ENCODE data around the gene MLF2.

- TF ChIP-seq POLR2A (IDR thresholded peaks at IDR 0.05; ENCODE audit: borderline replicate concordance, extremely low read depth, insufficient read depth, insufficient read length) (no peak), POLR2AphosphoS5 (IDR thresholded peaks at IDR 0.05; ENCODE audit: low read depth, low read length) (no peak), TCF7L2 (IDR thresholded peaks at IDR 0.05; ENCODE audit: borderline replicate concordance, extremely low read depth, insufficient read depth, insufficient read length) (no peak), CEBPB (IDR thresholded peaks at IDR 0.05; ENCODE audit: low read depth) (no peak), EZH2phosphoT487 (IDR thresholded peaks at IDR 0.05; ENCODE audit: borderline replicate concordance) (no peak), MAX (IDR thresholded peaks at IDR 0.05) (no peak), EZH2 (IDR thresholded peaks at IDR 0.05) (no peak), EGR1 (IDR thresholded peaks at IDR 0.05; ENCODE audit: low read depth) (no peak), ATF3 (IDR thresholded peaks at IDR 0.05) (no peak), SP1 (IDR thresholded peaks at IDR 0.05; ENCODE audit: low read depth) (no peak), ZNF274 (IDR thresholded peaks at IDR 0.05; ENCODE audit: low read depth, low read length) (no peak), RAD21 (IDR thresholded peaks at IDR 0.05; ENCODE audit: low read depth) (no peak)
- TF ChIP-seq, protein P1, sequence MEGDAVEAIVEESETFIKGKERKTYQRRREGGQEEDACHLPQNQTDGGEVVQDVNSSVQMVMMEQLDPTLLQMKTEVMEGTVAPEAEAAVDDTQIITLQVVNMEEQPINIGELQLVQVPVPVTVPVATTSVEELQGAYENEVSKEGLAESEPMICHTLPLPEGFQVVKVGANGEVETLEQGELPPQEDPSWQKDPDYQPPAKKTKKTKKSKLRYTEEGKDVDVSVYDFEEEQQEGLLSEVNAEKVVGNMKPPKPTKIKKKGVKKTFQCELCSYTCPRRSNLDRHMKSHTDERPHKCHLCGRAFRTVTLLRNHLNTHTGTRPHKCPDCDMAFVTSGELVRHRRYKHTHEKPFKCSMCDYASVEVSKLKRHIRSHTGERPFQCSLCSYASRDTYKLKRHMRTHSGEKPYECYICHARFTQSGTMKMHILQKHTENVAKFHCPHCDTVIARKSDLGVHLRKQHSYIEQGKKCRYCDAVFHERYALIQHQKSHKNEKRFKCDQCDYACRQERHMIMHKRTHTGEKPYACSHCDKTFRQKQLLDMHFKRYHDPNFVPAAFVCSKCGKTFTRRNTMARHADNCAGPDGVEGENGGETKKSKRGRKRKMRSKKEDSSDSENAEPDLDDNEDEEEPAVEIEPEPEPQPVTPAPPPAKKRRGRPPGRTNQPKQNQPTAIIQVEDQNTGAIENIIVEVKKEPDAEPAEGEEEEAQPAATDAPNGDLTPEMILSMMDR (IDR thresholded peaks at IDR 0.05 in 2 of 3, conservative IDR thresholded peaks at IDR 0.05 in 1 of 3; ENCODE audit: borderline replicate concordance in 1 of 3, insufficient read depth in 1 of 3, low read depth in 2 of 3, low read length in 2 of 3): no peak
- TF ChIP-seq, protein P2, sequence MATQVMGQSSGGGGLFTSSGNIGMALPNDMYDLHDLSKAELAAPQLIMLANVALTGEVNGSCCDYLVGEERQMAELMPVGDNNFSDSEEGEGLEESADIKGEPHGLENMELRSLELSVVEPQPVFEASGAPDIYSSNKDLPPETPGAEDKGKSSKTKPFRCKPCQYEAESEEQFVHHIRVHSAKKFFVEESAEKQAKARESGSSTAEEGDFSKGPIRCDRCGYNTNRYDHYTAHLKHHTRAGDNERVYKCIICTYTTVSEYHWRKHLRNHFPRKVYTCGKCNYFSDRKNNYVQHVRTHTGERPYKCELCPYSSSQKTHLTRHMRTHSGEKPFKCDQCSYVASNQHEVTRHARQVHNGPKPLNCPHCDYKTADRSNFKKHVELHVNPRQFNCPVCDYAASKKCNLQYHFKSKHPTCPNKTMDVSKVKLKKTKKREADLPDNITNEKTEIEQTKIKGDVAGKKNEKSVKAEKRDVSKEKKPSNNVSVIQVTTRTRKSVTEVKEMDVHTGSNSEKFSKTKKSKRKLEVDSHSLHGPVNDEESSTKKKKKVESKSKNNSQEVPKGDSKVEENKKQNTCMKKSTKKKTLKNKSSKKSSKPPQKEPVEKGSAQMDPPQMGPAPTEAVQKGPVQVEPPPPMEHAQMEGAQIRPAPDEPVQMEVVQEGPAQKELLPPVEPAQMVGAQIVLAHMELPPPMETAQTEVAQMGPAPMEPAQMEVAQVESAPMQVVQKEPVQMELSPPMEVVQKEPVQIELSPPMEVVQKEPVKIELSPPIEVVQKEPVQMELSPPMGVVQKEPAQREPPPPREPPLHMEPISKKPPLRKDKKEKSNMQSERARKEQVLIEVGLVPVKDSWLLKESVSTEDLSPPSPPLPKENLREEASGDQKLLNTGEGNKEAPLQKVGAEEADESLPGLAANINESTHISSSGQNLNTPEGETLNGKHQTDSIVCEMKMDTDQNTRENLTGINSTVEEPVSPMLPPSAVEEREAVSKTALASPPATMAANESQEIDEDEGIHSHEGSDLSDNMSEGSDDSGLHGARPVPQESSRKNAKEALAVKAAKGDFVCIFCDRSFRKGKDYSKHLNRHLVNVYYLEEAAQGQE (IDR thresholded peaks at IDR 0.05; ENCODE audit: low read depth): no peak
Measured at GRCh38 chr12:6796576-6796975, 43.6 kb upstream of the MLF2 start.

Measured in HCT116 (cell line).